ENCODE results near the gene BZW2. TPM values are rescaled to one million over a fixed set of nuclear protein-coding genes. Genes with fewer than 3 reads are reported as not detected.

The BZW2 gene
- total and polyA plus RNA-seq, 11 donors = 195 to 808 (median 297) TPM

- Histone ChIP-seq H3K4me1 (peaks cover 0 to 26% (median 14%) of the 10 kb centered on the region in 12 donors), H3K4me3 (no peak overlapping the region), H3K9me3 (no peaks in the 10 kb centered on the region), H3K27me3 (no peaks in the 10 kb centered on the region), H3K36me3 (no peaks in the 10 kb centered on the region), H3K27ac (no peak overlapping the region)
- 89 to 95% (median 94%) methylated on average over 5 of the region's 5 CpGs for WGBS, 4 donors
- ATAC-seq (no peak), DNase-seq (no peak)
- TF ChIP-seq CTCF (IDR thresholded peaks at IDR 0.05) = no peak
- no peak for TF ChIP-seq POLR2A (IDR thresholded peaks at IDR 0.05)
- intact Hi-C loops (cut with DNase I) = no loop called here
Observed at GRCh38 chr7:16738011-16738688, 92.2 kb downstream of the BZW2 start.

- DNase-seq = peak in 4 of 5 donors; percentile 26 to 70 (median 47)
- TF ChIP-seq CTCF (IDR thresholded peaks at IDR 0.05) (no peak), POLR2A (IDR thresholded peaks at IDR 0.05) (no peak)
- Histone ChIP-seq H3K27me3 (no peaks in the 10 kb centered on the region), H3K27ac (peak overlapping the region in 10 of 12 donors; percentile 39 to 74 (median 63)), H3K36me3 (no peaks in the 10 kb centered on the region), H3K4me1 (peaks cover 0 to 41% (median 18%) of the 10 kb centered on the region in 12 donors), H3K9me3 (no peaks in the 10 kb centered on the region), H3K4me3 (no peak overlapping the region)
- ATAC-seq = peak; percentile 88 to 99 (median 96)
- intact Hi-C loops (cut with DNase I) = no loop called here
- WGBS, 4 donors = 34 to 48% (median 43%) methylated on average over 6 of the region's 6 CpGs
Observed at GRCh38 chr7:16739863-16740622, 94.1 kb downstream of the BZW2 start.

- ATAC-seq (peak in 1 of 4 donors; percentile 4), DNase-seq (no peak)
- Histone ChIP-seq H3K27ac (peak overlapping the region in 10 of 12 donors; percentile 39 to 74 (median 63)), H3K4me3 (no peak overlapping the region), H3K4me1 (peaks cover 0 to 44% (median 18%) of the 10 kb centered on the region in 12 donors), H3K36me3 (no peaks in the 10 kb centered on the region), H3K27me3 (no peaks in the 10 kb centered on the region), H3K9me3 (no peaks in the 10 kb centered on the region)
- TF ChIP-seq POLR2A (IDR thresholded peaks at IDR 0.05) (no peak), CTCF (IDR thresholded peaks at IDR 0.05) (no peak)
- 20 to 35% (median 24%) methylated on average over 3 of the region's 3 CpGs for WGBS, 4 donors
- intact Hi-C loops (cut with DNase I) = no loop called here
Observed at GRCh38 chr7:16740623-16740953, 94.6 kb downstream of the BZW2 start.

GRCh38 chr7:16740996-16741395, 95.0 kb downstream of the BZW2 start:
- intact Hi-C loops (cut with DNase I) = no loop called here
- no peaks in the 10 kb centered on the region for H3K27me3 ChIP-seq
- no peak for TF ChIP-seq POLR2A (IDR thresholded peaks at IDR 0.05)

More at GRCh38 chr7:16740996-16741395, 95.0 kb downstream of the BZW2 start:
- ATAC-seq (peak in 2 of 4 donors; percentile 13 to 60), DNase-seq (no peak)
- peak overlapping the region in 11 of 12 donors; percentile 7 to 74 (median 62) for H3K27ac ChIP-seq
- H3K4me3 ChIP-seq = no peak overlapping the region
- H3K4me1 ChIP-seq = peaks cover 0 to 44% (median 18%) of the 10 kb centered on the region in 12 donors
- 63 to 95% (median 91%) methylated on average over 1 of the region's 1 CpG for WGBS, 4 donors
- H3K36me3 ChIP-seq = no peaks in the 10 kb centered on the region
- no peaks in the 10 kb centered on the region for H3K9me3 ChIP-seq
